ENCODE results near the gene ARL16. TPM values are rescaled to one million over a fixed set of nuclear protein-coding genes. Genes with fewer than 3 reads are reported as not detected.

Gene ARL16
- polyA plus RNA-seq, 1 of the 3 experiments (the other 2 are of a cell fraction): 148 TPM

GRCh38 chr17:81695211-81695610 is 11.6 kb upstream of the ARL16 start:
- POLR2A ChIA-PET: interaction anchor here (0.7 to 1.3 kb wide), 2 partner anchors 12 kb away, joined by 3 to 5 read pairs; partner anchors contain the start of genes ARL16 and HGS
- H3K79me2 ChIP-seq (ENCODE audit: insufficient read depth): peaks cover 94% of the 10 kb centered on the region

GRCh38 chr17:81694810-81695209 is 11.2 kb upstream of the ARL16 start:
- H3K79me2 ChIP-seq (ENCODE audit: insufficient read depth): peaks cover 94% of the 10 kb centered on the region
- no peak overlapping the region for H3K4me2 ChIP-seq
- H3K4me1 ChIP-seq (ENCODE audit: control insufficient read depth in 1 of 2, insufficient read depth in 2 of 2, low read depth in 1 of 2, low read length in 1 of 2): no peaks in the 10 kb centered on the region
- H3K9me2 ChIP-seq: no peaks in the 10 kb centered on the region
- no peaks in the 10 kb centered on the region for H3K27me3 ChIP-seq (ENCODE audit: insufficient read depth)
- 98% methylated on average over 19 of the region's 19 CpGs for WGBS (ENCODE audit: low lambda C conversion rate)
- ChIA-PET POLR2A (interaction anchor here (1.3 to 3.2 kb wide), 2 partner anchors 11 kb away, joined by 5 to 14 read pairs; partner anchors contain the start of genes ARL16 and HGS), CTCF (interaction anchor here (1.4 to 1.8 kb wide), 4 partner anchors 10 to 23 kb away, joined by 3 to 9 read pairs (median 4); no protein-coding TSS in a partner anchor)
- H3K4me3 ChIP-seq (ENCODE audit: low read depth in 2 of 2, low read length in 1 of 2): no peak overlapping the region
- no peak overlapping the region for H3K27ac ChIP-seq (ENCODE audit: low read depth in 2 of 2, low read length in 1 of 2)
- no peak for DNase-seq
- peaks cover 56% of the 10 kb centered on the region for H4K20me1 ChIP-seq (ENCODE audit: insufficient read depth)
- H3F3A ChIP-seq (replicated peaks; ENCODE audit: insufficient read depth): peaks cover 31% of the 10 kb centered on the region
- no peak overlapping the region for H3K9ac ChIP-seq
- H2AFZ ChIP-seq (ENCODE audit: low read depth): no peak overlapping the region
- no peaks in the 10 kb centered on the region for H3K9me3 ChIP-seq
- peaks cover 47 to 88% of the 10 kb centered on the region in 2 experiments for H3K36me3 ChIP-seq (replicated peaks in 1 of 2; ENCODE audit: control insufficient read depth in 1 of 2, insufficient read depth in 2 of 2, low read length in 1 of 2)
- TF ChIP-seq RFX5 (IDR thresholded peaks at IDR 0.05; ENCODE audit: low read length) (no peak), FOSL2 (IDR thresholded peaks at IDR 0.05; ENCODE audit: borderline replicate concordance, low read depth) (no peak), MXI1 (IDR thresholded peaks at IDR 0.05; ENCODE audit: low read depth, low read length) (no peak), TEAD4 (IDR thresholded peaks at IDR 0.05; ENCODE audit: borderline replicate concordance, insufficient read depth) (no peak), TCF12 (IDR thresholded peaks at IDR 0.05) (no peak), CTCF (IDR thresholded peaks at IDR 0.05) (no peak), SMC3 (IDR thresholded peaks at IDR 0.05; ENCODE audit: low read depth, low read length) (no peak), MEF2A (IDR thresholded peaks at IDR 0.05; ENCODE audit: borderline replicate concordance, low read depth) (no peak), RXRA (IDR thresholded peaks at IDR 0.05; ENCODE audit: borderline replicate concordance, low read depth) (no peak), EZH2phosphoT487 (IDR thresholded peaks at IDR 0.05; ENCODE audit: borderline replicate concordance, low read depth) (no peak), ELF1 (IDR thresholded peaks at IDR 0.05) (no peak)

More at GRCh38 chr17:81695211-81695610, 11.6 kb upstream of the ARL16 start:
- Histone ChIP-seq H3K9ac (no peak overlapping the region), H4K20me1 (ENCODE audit: insufficient read depth) (peaks cover 52% of the 10 kb centered on the region), H3K27ac (ENCODE audit: low read depth in 2 of 2, low read length in 1 of 2) (no peak overlapping the region), H3K27me3 (ENCODE audit: insufficient read depth) (no peaks in the 10 kb centered on the region), H3F3A (replicated peaks; ENCODE audit: insufficient read depth) (peaks cover 31% of the 10 kb centered on the region), H3K9me2 (no peaks in the 10 kb centered on the region), H3K4me2 (no peak overlapping the region), H3K4me3 (ENCODE audit: low read depth in 2 of 2, low read length in 1 of 2) (no peak overlapping the region), H3K4me1 (ENCODE audit: control insufficient read depth in 1 of 2, insufficient read depth in 2 of 2, low read depth in 1 of 2, low read length in 1 of 2) (no peaks in the 10 kb centered on the region), H2AFZ (ENCODE audit: low read depth) (no peak overlapping the region), H3K9me3 (no peaks in the 10 kb centered on the region), H3K36me3 (replicated peaks in 1 of 2; ENCODE audit: control insufficient read depth in 1 of 2, insufficient read depth in 2 of 2, low read length in 1 of 2) (peaks cover 49 to 84% of the 10 kb centered on the region in 2 experiments)
- 90% methylated on average over 2 of the region's 6 CpGs for WGBS (ENCODE audit: low lambda C conversion rate)
- no peak for DNase-seq
- TF ChIP-seq RCOR1 (IDR thresholded peaks at IDR 0.05; ENCODE audit: low read length) (no peak), ZBTB33 (IDR thresholded peaks at IDR 0.05; ENCODE audit: borderline replicate concordance, low read depth) (no peak), FOXJ3 (CRISPR knock-in tag; IDR thresholded peaks at IDR 0.05) (no peak), TEAD4 (IDR thresholded peaks at IDR 0.05; ENCODE audit: borderline replicate concordance, insufficient read depth) (no peak), CTCF (IDR thresholded peaks at IDR 0.05) (no peak), EZH2phosphoT487 (IDR thresholded peaks at IDR 0.05; ENCODE audit: borderline replicate concordance, low read depth) (no peak), NRF1 (IDR thresholded peaks at IDR 0.05; ENCODE audit: low read depth, low read length) (no peak), TAF1 (IDR thresholded peaks at IDR 0.05; ENCODE audit: borderline replicate concordance, low read depth, low read length) (no peak), SMC3 (IDR thresholded peaks at IDR 0.05; ENCODE audit: low read depth, low read length) (no peak)
- CTCF ChIA-PET: interaction anchor here (0.6 to 1.8 kb wide), 4 partner anchors 17 to 24 kb away, joined by 3 to 9 read pairs (median 3); no protein-coding TSS in a partner anchor
